DND-41 (cell line): ENCODE results near the gene DNM2.

ENCODE experiments used
- ATAC-seq: fragments of 200-7000 bp; cut with Tn5 transposase; 3 replicates; pipeline ENCODE4 v1.9.1; 2021; ENCODE audit warnings: low read depth; ENCODE audit not compliant: insufficient read depth
- DNase-seq: peaks from one replicate; pipeline ENCODE4 v3.0.0-alpha.2; 2020
- H2AFZ ChIP-seq: 2 replicates; pipeline ENCODE4 v1.6.0; 2012; ENCODE audit warnings: low read depth, low read length
- H3K27ac ChIP-seq: 2 replicates; pipeline ENCODE4 v1.5.1; 2012; ENCODE audit warnings: low read length, inconsistent platforms
- H3K27me3 ChIP-seq: fragments of 200-600 bp; sonication (generic); 2 replicates; pipeline ENCODE4 v1.6.0; 2012; ENCODE audit warnings: low read length, mild to moderate bottlenecking, inconsistent platforms; ENCODE audit not compliant: insufficient read depth, poor library complexity
- H3K36me3 ChIP-seq: 2 replicates; pipeline ENCODE4 v1.5.1; 2012; ENCODE audit warnings: low read length, inconsistent platforms; ENCODE audit not compliant: insufficient read depth
- H3K4me1 ChIP-seq: 2 replicates; pipeline ENCODE4 v1.5.1; 2012; ENCODE audit warnings: mild to moderate bottlenecking, low read length; ENCODE audit not compliant: insufficient read depth
- H3K4me2 ChIP-seq: 2 replicates; pipeline ENCODE4 v1.6.0; 2012; ENCODE audit warnings: mild to moderate bottlenecking, moderate library complexity, low read length, inconsistent platforms; ENCODE audit not compliant: insufficient read depth
- H3K4me3 ChIP-seq, 2 experiments: fragments of 200-600 bp in 1 of 2; shearing (Covaris generic) in 1 of 2; 2 replicates each; pipeline ENCODE4 v1.5.1; 2012 to 2016; ENCODE audit warnings: inconsistent platforms in 2 of 2, low read length in 2 of 2, mild to moderate bottlenecking in 2 of 2, low read depth in 1 of 2, moderate library complexity in 1 of 2
- H3K79me2 ChIP-seq: 2 replicates; pipeline ENCODE4 v1.6.0; 2012; ENCODE audit warnings: low read length, inconsistent platforms; ENCODE audit not compliant: insufficient read depth
- H3K9ac ChIP-seq: 2 replicates; pipeline ENCODE4 v1.6.0; 2012; ENCODE audit warnings: low read depth, mild to moderate bottlenecking, inconsistent platforms, low read length, moderate library complexity
- H3K9me3 ChIP-seq: 2 replicates; pipeline ENCODE4 v1.5.1; 2012; ENCODE audit warnings: low read length, moderate library complexity, mild to moderate bottlenecking, inconsistent platforms; ENCODE audit not compliant: insufficient read depth, severe bottlenecking
- H4K20me1 ChIP-seq: 2 replicates; pipeline ENCODE4 v1.6.0; 2012; ENCODE audit warnings: low read length; ENCODE audit not compliant: insufficient read depth
- EZH2 ChIP-seq: IDR thresholded peaks from 3 replicates; pipeline ENCODE4 v1.6.1; 2012; ENCODE audit warnings: borderline replicate concordance, low read depth, mild to moderate bottlenecking, moderate library complexity, low read length, inconsistent platforms; ENCODE audit not compliant: severe bottlenecking
- TF ChIP-seq, protein P1 (sequence below): IDR thresholded peaks from 2 replicates; pipeline ENCODE4 v1.5.1; 2012; ENCODE audit warnings: borderline replicate concordance, low read length, moderate library complexity, mild to moderate bottlenecking; ENCODE audit not compliant: poor library complexity, severe bottlenecking; ENCODE audit errors: extremely low read depth

DNM2 gene

DNA sequence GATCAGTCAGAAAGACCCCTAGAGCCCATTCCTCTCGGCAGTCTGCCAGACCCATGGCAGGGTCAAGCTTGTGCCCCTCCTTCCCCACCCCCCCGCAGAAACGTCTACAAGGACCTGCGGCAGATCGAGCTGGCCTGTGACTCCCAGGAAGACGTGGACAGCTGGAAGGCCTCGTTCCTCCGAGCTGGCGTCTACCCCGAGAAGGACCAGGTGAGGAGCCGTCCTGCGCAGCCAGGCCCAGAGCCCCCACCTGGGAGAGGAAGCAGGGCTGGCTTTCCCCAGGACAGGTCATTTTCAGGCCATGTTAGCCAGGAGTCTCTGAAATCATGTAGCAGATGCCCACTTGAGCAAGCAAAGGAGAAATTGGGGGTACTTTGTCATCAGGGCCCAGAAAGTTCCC is 105.8 kb downstream of the DNM2 start:
- no peaks in the 10 kb centered on the region for H3K79me2 ChIP-seq
- DNase-seq (no peak), ATAC-seq (no peak)
- no peaks in the 10 kb centered on the region for H3K4me1 ChIP-seq
- no peak overlapping the region for H3K9ac ChIP-seq
- no peak overlapping the region for H3K27ac ChIP-seq
- H2AFZ ChIP-seq = no peak overlapping the region
- peaks cover 79% of the 10 kb centered on the region for H3K36me3 ChIP-seq
- no peaks in the 10 kb centered on the region for H4K20me1 ChIP-seq
- H3K4me2 ChIP-seq = no peak overlapping the region
- H3K9me3 ChIP-seq = no peaks in the 10 kb centered on the region
- no peak overlapping the region for H3K4me3 ChIP-seq
- TF ChIP-seq, protein P1, sequence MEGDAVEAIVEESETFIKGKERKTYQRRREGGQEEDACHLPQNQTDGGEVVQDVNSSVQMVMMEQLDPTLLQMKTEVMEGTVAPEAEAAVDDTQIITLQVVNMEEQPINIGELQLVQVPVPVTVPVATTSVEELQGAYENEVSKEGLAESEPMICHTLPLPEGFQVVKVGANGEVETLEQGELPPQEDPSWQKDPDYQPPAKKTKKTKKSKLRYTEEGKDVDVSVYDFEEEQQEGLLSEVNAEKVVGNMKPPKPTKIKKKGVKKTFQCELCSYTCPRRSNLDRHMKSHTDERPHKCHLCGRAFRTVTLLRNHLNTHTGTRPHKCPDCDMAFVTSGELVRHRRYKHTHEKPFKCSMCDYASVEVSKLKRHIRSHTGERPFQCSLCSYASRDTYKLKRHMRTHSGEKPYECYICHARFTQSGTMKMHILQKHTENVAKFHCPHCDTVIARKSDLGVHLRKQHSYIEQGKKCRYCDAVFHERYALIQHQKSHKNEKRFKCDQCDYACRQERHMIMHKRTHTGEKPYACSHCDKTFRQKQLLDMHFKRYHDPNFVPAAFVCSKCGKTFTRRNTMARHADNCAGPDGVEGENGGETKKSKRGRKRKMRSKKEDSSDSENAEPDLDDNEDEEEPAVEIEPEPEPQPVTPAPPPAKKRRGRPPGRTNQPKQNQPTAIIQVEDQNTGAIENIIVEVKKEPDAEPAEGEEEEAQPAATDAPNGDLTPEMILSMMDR = no peak
- TF ChIP-seq EZH2 = no peak
- no peaks in the 10 kb centered on the region for H3K27me3 ChIP-seq

DNA sequence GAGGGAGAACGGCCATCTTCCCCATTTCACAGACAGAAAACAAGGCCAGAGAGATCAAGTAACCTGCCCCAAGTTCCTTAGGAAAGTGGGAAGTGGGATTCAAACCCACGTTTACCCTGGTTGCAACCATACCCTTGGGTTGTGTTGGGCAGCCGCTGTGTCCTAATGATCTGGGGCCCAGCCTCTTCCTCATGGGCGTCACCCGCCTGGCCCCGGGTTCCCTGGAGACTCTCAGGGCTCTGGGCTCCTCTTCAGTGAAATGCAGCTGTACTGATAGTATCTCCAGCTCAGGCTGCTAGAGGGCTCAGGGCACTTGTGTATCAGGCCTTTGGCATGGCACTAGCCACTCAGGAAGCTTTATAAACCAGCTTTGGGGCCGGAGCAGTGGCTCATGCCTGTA is 108.4 kb downstream of the DNM2 start:
- ATAC-seq (no peak), DNase-seq (no peak)
- Histone ChIP-seq H3K4me1 (no peaks in the 10 kb centered on the region), H2AFZ (no peak overlapping the region), H4K20me1 (peaks cover 11% of the 10 kb centered on the region; the same call in 1 of the 2 replicates), H3K4me2 (no peak overlapping the region), H3K9ac (no peak overlapping the region), H3K9me3 (no peaks in the 10 kb centered on the region), H3K27me3 (no peaks in the 10 kb centered on the region), H3K79me2 (no peaks in the 10 kb centered on the region), H3K4me3 (no peak overlapping the region), H3K36me3 (peaks cover 78% of the 10 kb centered on the region), H3K27ac (no peak overlapping the region)
- TF ChIP-seq, protein P1 = no peak
- TF ChIP-seq EZH2 = no peak

DNA sequence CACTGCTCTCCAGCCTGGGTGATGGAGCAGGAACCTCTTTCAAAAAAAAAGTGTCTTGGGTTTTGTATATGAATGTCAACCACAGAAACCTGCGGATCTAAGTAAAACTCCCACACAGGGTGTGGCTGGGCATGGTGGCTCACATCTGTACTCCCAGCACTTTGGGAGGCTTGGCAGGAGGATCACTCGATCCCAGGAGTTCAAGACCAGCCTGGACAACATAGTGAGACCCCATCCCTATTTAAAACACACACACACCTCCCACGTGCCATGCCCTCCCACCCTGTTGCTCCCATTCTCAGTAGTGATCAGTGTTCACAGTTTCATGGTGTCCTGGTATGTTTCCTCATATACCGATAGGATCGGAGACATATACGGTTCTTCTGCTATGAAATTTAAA is 109.0 kb downstream of the DNM2 start:
- Histone ChIP-seq H4K20me1 (peaks cover 11% of the 10 kb centered on the region; the same call in 1 of the 2 replicates), H3K36me3 (peaks cover 78% of the 10 kb centered on the region), H3K4me3 (no peak overlapping the region), H3K4me1 (no peaks in the 10 kb centered on the region), H3K9me3 (no peaks in the 10 kb centered on the region), H2AFZ (no peak overlapping the region), H3K9ac (no peak overlapping the region), H3K79me2 (no peaks in the 10 kb centered on the region), H3K27ac (no peak overlapping the region), H3K4me2 (no peak overlapping the region), H3K27me3 (no peaks in the 10 kb centered on the region)
- ATAC-seq = no peak
- no peak for TF ChIP-seq EZH2
- TF ChIP-seq, protein P1 = no peak
- DNase-seq = no peak
